ENCODE results near the gene CSTPP1. TPM values are rescaled to one million over a fixed set of nuclear protein-coding genes. Genes with fewer than 3 reads are reported as not detected.

The CSTPP1 gene
- total and polyA plus RNA-seq, 2 donors: 20.7 to 20.9 TPM

DNA sequence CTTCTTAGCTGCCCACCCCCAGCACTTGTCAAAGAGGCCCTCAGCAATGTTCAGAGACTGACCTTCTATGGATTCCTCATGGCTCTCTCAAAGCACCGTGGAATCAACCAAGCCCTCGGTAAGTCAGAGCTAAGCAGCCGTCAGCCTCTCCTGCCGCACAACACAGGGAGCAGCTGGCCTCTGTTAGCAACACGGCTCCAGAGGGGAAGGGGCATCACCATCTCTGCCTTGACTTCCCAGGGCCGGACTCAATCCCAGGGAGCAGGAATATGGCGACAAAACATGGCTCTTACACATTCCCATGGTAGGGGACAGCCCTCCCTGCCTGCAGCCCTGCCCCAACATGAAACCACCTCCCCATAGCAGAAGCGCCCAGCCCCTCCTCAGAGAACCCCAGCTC lies 221.2 kb downstream of the CSTPP1 start:
- H3K27ac ChIP-seq (ENCODE audit: low read depth): no peak overlapping the region
- no peaks in the 10 kb centered on the region for H3K36me3 ChIP-seq (ENCODE audit: insufficient read depth)
- no peaks in the 10 kb centered on the region for H3K4me1 ChIP-seq (ENCODE audit: insufficient read depth)
- WGBS: 76% methylated on average over 8 of the region's 8 CpGs
- H3K4me3 ChIP-seq (ENCODE audit: low read depth, low read length): no peak overlapping the region
- DNase-seq (ENCODE audit: extremely low spot score): no peak

- H3K27ac ChIP-seq (ENCODE audit: low read depth): no peak overlapping the region
- DNase-seq (ENCODE audit: extremely low spot score): no peak
- no peak overlapping the region for H3K4me3 ChIP-seq (ENCODE audit: low read depth, low read length)
- no peaks in the 10 kb centered on the region for H3K36me3 ChIP-seq (ENCODE audit: insufficient read depth)
- WGBS: 80% methylated on average over 5 of the region's 5 CpGs
- H3K4me1 ChIP-seq (ENCODE audit: insufficient read depth): no peaks in the 10 kb centered on the region
These were observed 221.7 kb downstream of the CSTPP1 start for GRCh38 chr11:47158242-47158641.

DNA sequence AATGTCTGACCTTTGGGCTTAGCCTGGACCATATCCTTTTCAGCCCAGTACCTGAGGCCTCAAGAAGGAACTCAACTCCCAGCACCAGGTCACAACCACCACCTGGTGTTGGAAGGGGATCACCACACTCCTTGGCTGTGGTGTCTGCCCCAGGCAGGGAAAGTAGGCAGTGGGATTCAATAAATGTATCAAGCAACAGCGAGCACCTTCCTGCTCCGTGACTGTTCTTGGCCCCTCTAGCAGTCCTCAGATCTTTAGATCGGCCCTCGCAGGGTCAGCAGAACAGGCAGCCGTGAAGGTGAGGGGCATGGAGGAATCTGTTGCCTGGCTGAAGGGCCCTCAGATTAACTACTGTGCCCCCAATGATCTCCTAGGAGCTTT lies 224.2 kb downstream of the CSTPP1 start:
- no peaks in the 10 kb centered on the region for H3K36me3 ChIP-seq (ENCODE audit: insufficient read depth)
- no peak for DNase-seq (ENCODE audit: extremely low spot score)
- WGBS: 90% methylated on average over 5 of the region's 5 CpGs
- no peak overlapping the region for H3K27ac ChIP-seq (ENCODE audit: low read depth)
- no peaks in the 10 kb centered on the region for H3K4me1 ChIP-seq (ENCODE audit: insufficient read depth)
- H3K4me3 ChIP-seq (ENCODE audit: low read depth, low read length): no peak overlapping the region

DNA sequence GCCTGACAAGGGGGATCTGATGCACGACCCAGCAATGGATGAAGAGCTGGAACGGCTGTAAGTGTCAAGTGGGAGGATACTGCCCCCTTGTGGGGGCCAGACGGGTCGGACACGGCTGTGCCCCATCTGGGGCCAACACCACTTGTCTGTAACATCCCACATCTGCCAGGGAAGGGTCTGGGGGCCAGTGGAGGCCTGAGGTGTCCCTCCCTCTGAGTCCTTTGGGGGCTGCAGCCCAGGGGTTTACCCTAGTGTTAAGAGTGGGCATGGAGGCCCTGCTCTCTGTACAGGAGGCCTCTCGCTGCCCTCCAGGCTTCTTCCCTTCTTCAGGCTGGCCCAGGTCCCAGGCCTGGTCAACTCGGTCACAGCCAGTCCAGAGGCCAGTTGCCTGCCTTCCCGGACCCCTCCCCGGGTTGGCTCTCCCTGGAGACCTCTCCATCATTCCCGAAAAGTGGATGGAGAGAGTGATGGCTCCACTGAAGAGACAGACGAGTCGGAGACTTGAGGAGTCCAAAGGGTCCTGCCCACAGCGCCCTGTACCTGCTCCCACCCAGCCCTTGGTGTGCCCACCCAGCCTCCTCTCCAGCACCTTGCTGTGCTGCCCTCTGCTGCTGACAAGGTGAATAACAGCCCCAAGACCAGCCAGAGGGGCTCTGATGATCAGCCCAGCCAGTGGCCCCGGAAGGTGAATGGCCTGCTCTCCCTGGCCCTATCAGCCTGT lies 224.7 kb downstream of the CSTPP1 start:
- H3K4me3 ChIP-seq (ENCODE audit: low read depth, low read length): no peak overlapping the region
- WGBS: 49% methylated on average over 14 of the region's 14 CpGs
- no peak for DNase-seq (ENCODE audit: extremely low spot score)
- no peak overlapping the region for H3K27ac ChIP-seq (ENCODE audit: low read depth)
- H3K36me3 ChIP-seq (ENCODE audit: insufficient read depth): no peaks in the 10 kb centered on the region
- no peaks in the 10 kb centered on the region for H3K4me1 ChIP-seq (ENCODE audit: insufficient read depth)

DNA sequence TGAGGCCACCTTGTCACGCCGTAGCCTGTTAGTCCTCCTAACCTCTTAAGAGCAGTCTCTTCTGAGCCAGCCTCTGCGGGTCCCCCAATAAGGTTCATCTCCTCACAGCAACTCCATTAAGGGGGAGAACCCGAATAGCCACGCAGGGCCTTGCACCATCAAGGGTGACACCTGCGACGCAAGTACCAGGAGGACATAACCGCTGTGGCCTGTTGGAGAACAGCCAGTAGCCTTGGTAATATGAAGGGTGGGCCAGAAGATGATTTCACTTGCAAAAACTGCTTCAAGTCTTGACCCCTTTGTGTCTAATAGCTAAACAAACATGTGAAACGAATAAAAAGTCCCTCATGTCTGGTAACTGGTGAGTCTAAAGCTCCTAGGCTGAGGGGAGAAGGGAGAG lies 225.3 kb downstream of the CSTPP1 start:
- no peak for DNase-seq (ENCODE audit: extremely low spot score)
- Histone ChIP-seq H3K4me3 (ENCODE audit: low read depth, low read length) (no peak overlapping the region), H3K27ac (ENCODE audit: low read depth) (no peak overlapping the region), H3K36me3 (ENCODE audit: insufficient read depth) (no peaks in the 10 kb centered on the region), H3K4me1 (ENCODE audit: insufficient read depth) (no peaks in the 10 kb centered on the region)
- WGBS: 59% methylated on average over 9 of the region's 9 CpGs

DNA sequence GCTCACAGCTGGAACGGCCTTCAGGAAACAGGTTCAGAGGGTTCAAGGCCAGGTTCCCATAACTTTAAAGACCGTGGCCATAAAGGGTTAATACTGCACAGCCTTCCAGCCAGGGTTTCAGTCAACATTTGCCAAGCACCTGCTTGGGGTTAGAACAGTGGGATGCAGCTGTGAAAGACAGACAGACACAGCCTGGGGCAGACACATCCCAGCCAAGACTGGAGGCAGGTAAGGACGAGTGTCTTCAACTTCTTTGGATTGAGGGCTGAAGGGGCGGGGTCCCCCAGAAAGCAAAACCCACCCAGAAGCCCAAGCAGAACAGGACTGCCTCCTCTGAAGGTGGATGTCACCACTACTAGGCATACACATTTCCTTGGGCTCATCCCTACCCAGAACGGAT lies 225.9 kb downstream of the CSTPP1 start:
- Histone ChIP-seq H3K4me1 (ENCODE audit: insufficient read depth) (no peaks in the 10 kb centered on the region), H3K27ac (ENCODE audit: low read depth) (no peak overlapping the region), H3K36me3 (ENCODE audit: insufficient read depth) (no peaks in the 10 kb centered on the region), H3K4me3 (ENCODE audit: low read depth, low read length) (no peak overlapping the region)
- no peak for DNase-seq (ENCODE audit: extremely low spot score)
- WGBS: 80% methylated on average over 5 of the region's 5 CpGs

DNA sequence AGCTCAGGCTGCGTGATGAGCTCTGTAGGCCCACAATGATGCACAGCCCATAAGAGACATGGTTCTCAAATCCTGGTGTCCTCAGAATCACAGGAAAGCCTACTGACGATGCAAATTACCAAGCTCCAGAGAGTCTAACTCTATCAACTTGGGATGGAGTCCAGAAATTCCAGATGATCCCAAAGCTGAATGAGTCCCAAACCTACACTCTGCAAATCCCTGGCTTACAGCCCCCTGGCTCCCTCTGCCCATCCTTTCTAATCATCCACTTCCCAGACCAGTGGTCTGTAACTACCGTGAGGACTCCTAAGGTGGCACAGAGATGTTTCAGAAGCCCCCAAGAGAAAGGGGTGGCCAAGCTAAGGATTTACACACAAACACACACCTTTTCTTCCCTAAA lies 226.6 kb downstream of the CSTPP1 start:
- WGBS: 32% methylated on average over 3 of the region's 3 CpGs

DNA sequence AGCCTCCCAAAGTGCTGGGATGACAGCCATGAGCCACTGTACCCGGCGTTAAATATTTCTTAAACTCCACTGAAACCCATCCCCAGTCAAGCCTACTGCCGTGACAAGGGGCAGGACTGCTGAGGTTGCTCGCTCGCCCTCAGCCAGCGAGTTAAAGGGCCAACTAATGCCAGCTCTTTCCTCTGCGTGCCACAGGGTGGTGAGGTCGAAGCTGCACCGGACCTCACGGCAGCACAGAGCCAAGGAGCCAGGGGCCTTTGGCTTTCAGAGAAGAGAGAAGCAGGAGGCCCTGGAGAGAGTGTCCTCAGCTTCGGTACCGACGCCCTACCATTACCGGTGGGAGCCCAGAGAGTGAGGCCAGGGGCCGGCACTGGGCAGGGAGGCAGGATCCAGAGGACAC lies 227.3 kb downstream of the CSTPP1 start:
- H3K36me3 ChIP-seq (ENCODE audit: insufficient read depth): no peaks in the 10 kb centered on the region
- no peaks in the 10 kb centered on the region for H3K4me1 ChIP-seq (ENCODE audit: insufficient read depth)
- no peak for DNase-seq (ENCODE audit: extremely low spot score)
- H3K4me3 ChIP-seq (ENCODE audit: low read depth, low read length): no peak overlapping the region
- WGBS: 85% methylated on average over 15 of the region's 15 CpGs
- H3K27ac ChIP-seq (ENCODE audit: low read depth): no peak overlapping the region

More for the DNA sequence above, 226.6 kb downstream of the CSTPP1 start:
- H3K4me3 ChIP-seq (ENCODE audit: low read depth, low read length): no peak overlapping the region
- H3K27ac ChIP-seq (ENCODE audit: low read depth): no peak overlapping the region
- H3K36me3 ChIP-seq (ENCODE audit: insufficient read depth): no peaks in the 10 kb centered on the region
- H3K4me1 ChIP-seq (ENCODE audit: insufficient read depth): no peaks in the 10 kb centered on the region
- DNase-seq (ENCODE audit: extremely low spot score): no peak

DNA sequence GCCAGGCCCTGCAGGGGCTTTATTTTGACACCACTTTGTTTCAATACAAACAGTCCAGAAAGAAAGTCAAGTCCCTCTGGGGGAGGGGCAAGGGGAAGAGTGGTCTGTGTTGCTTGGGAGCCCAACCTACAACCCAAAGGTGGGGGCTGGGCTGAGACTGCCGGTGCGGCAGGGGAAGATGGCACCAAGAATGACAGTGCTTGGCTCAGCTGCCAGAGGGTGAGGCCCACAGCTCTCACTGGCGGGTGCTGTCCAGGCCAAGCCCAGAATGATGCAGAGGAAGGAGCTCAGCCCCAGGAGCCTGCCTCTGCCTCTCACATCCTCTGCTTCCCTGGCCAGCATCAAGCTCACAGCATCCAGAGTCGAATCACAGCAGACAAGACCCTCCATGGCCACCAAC lies 227.8 kb downstream of the CSTPP1 start:
- H3K36me3 ChIP-seq (ENCODE audit: insufficient read depth): no peaks in the 10 kb centered on the region
- whole genome bisulfite sequencing: 64% methylated on average over 4 of the region's 4 CpGs
- DNase-seq (ENCODE audit: extremely low spot score): no peak
- no peaks in the 10 kb centered on the region for H3K4me1 ChIP-seq (ENCODE audit: insufficient read depth)
- H3K27ac ChIP-seq (ENCODE audit: low read depth): no peak overlapping the region
- no peak overlapping the region for H3K4me3 ChIP-seq (ENCODE audit: low read depth, low read length)

DNA sequence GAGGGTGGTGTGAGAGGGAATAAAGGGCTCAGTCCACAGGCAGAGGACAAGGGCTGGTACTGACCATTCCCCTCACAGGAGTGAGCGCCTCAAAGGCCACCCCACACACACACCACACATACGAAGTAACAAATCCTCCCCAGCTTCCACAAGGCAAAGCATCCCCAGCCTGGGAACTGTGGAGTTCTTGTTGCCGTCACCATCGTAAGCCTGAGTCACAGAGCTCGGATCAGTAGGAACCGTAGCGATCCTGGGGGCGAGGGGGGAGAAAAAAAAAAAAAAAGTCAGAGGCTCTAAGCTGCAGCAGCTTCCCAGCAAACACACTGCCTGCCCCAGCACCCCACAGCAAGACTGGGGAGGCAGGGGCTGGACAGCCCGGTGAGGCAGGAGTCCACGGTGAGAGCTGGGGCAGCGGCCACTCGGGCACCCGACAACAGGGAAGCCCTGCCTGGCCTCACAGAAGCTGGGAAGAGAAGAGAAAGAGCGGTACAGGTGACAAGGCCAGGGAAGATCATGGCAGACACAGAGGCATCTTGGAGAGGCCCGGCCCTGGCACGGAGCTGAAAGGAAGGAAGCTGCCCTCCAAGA lies 228.8 kb downstream of the CSTPP1 start:
- H3K27ac ChIP-seq (ENCODE audit: low read depth): no peak overlapping the region
- 90% methylated on average over 16 of the region's 16 CpGs for WGBS
- H3K4me1 ChIP-seq (ENCODE audit: insufficient read depth): no peaks in the 10 kb centered on the region
- no peaks in the 10 kb centered on the region for H3K36me3 ChIP-seq (ENCODE audit: insufficient read depth)
- no peak overlapping the region for H3K4me3 ChIP-seq (ENCODE audit: low read depth, low read length)
- no peak for DNase-seq (ENCODE audit: extremely low spot score)

DNA sequence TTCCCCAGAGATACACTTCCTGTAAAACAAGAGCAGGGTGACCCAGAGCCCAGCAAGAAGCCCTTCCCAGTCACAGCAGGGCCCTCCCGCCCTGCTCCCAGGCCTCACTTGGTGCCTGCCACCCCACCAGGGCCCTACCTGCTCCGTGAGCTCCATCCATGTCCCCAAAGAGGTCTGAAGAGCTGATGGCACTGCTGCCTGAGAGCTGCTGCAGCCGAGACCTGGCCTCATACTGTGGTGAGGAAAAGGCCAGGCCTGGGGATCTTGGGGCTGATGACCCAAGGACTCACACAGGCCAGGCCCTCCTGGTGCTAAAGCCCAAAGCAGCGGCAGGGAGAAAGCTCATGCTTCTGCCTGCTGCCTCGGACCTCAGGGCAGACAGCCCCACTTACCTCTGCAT lies 229.8 kb downstream of the CSTPP1 start:
- no peaks in the 10 kb centered on the region for H3K36me3 ChIP-seq (ENCODE audit: insufficient read depth)
- no peak for DNase-seq (ENCODE audit: extremely low spot score)
- WGBS: 97% methylated on average over 5 of the region's 5 CpGs
- H3K27ac ChIP-seq (ENCODE audit: low read depth): no peak overlapping the region
- no peaks in the 10 kb centered on the region for H3K4me1 ChIP-seq (ENCODE audit: insufficient read depth)
- no peak overlapping the region for H3K4me3 ChIP-seq (ENCODE audit: low read depth, low read length)

DNA sequence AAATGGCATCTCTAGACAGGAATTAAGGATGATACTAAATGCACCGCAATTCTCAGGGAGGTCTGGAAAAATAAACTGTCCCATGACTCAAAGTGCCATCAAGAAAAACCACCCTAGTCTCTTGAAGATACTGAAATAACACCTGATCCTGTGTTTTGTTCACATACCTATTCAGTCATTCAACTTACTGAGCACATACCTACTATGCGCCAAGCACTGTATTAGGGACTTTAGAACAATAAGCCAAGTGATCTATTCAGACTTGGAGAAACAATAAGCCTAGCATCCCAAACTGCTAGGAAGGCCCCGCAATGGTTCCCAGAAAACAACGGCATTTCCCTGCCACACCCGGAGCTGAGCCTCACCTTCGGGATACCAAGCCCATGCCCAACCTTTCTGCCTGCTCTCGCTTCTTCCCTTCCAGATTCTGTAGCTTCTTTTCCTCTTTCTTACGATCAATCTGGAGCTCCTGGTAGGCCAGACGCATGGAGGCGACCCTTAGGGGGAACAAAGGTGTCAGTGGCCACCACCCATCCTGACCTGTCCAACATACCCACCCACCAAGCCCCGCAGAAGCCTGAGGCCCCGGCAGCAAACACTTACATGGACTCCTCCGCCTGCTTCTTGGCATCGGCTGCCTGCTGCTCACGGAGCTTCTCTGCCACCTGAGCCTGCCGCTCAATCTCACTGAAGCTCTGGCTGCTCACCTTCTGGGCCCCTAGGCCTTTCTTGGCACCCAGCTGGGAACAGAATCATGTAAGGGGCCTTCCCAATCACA lies 234.7 kb downstream of the CSTPP1 start:
- Histone ChIP-seq H3K27ac (ENCODE audit: low read depth) (no peak overlapping the region), H3K36me3 (ENCODE audit: insufficient read depth) (peaks cover 2% of the 10 kb centered on the region), H3K4me3 (ENCODE audit: low read depth, low read length) (no peak overlapping the region), H3K4me1 (ENCODE audit: insufficient read depth) (no peaks in the 10 kb centered on the region)
- 88% methylated on average over 16 of the region's 16 CpGs for WGBS
- no peak for DNase-seq (ENCODE audit: extremely low spot score)

- Histone ChIP-seq H3K36me3 (ENCODE audit: insufficient read depth) (peaks cover 2% of the 10 kb centered on the region), H3K4me3 (ENCODE audit: low read depth, low read length) (no peak overlapping the region), H3K27ac (ENCODE audit: low read depth) (no peak overlapping the region), H3K4me1 (ENCODE audit: insufficient read depth) (no peaks in the 10 kb centered on the region)
- DNase-seq (ENCODE audit: extremely low spot score): no peak
- WGBS: 33% methylated on average over 8 of the region's 8 CpGs
These were observed 235.3 kb downstream of the CSTPP1 start for GRCh38 chr11:47171856-47172255.

DNA sequence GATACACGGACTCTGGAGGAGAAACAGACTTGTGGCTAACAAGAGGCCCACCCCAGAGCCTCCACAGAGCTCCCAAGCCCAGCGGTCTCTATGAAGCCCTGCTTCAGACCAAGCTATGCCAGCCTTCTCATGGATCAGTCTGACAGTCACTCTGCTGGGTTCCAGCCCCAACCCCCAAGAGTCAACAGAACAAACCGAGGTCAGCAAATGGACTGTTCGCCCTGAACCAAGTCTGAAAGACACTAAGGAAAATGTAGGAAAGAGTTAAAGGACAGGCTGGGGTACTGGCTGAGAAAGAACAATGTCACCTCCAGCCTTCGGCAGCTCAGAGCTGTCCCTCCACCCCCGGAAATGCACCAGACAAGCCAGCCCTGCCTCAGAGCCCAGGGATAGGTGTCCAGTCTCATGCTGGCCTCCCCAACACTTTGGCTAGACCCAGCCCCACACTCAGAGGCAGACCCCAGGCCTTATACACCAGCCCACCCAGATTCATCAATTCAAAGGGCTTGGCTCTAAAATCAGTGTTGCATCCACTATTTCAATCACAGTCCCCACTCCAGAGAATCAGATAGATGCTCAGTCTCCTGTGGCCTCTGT lies 236.3 kb downstream of the CSTPP1 start:
- Histone ChIP-seq H3K36me3 (ENCODE audit: insufficient read depth) (peaks cover 2% of the 10 kb centered on the region), H3K4me1 (ENCODE audit: insufficient read depth) (no peaks in the 10 kb centered on the region), H3K4me3 (ENCODE audit: low read depth, low read length) (no peak overlapping the region), H3K27ac (ENCODE audit: low read depth) (no peak overlapping the region)
- 78% methylated on average over 6 of the region's 6 CpGs for WGBS
- DNase-seq (ENCODE audit: extremely low spot score): no peak
